ENCODE measurements around the gene PXT1. TPM values are rescaled to one million over a fixed set of nuclear protein-coding genes. Genes with fewer than 3 reads are reported as not detected.
A peak's percentile ranks its signal among the peaks of the same experiment; 100 is the strongest.

Gene PXT1
- total RNA-seq, 2 experiments from 2014 or later = 0.25 TPM; not detected in 1

DNA sequence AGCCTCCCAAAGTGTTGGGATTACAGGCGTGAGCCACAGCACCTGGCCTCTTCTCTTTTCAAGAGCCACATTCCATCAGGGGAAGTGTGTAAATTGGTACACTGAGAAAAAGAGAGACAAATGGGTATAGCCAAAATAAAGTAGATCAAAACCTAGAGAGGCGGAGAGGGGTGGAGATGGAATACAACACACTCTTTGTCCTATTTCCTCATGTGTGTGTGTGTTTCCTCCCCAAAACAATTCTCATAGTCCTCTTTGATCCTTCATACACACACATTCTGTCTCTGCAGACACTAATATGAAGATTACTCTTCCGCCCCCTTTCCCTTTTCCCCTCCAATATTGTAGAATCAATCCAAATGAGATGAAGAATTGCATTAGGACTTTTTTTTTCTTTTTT is 16.0 kb downstream of the PXT1 start:
- no peaks in the 10 kb centered on the region for H3K9me2 ChIP-seq (ENCODE audit: insufficient read depth, low read length)
- H3K9me3 ChIP-seq (ENCODE audit: low read length) = no peaks in the 10 kb centered on the region
- H3K79me2 ChIP-seq (ENCODE audit: insufficient read depth, low read depth, low read length) = no peaks in the 10 kb centered on the region
- intact Hi-C loops (cut with micrococcal nuclease; ENCODE audit: unreplicated experiment) = no loop called here
- DNase-seq (ENCODE audit: low spot score) = no peak
- CTCF ChIA-PET (ENCODE audit: unreplicated experiment) = no interaction called here
- no peak overlapping the region for H3K4me2 ChIP-seq (ENCODE audit: low read length)
- TF ChIP-seq CTCF (conservative IDR thresholded peaks at IDR 0.05; ENCODE audit: low read length) (no peak), EZH2phosphoT487 (IDR thresholded peaks at IDR 0.05; ENCODE audit: borderline replicate concordance, low read depth, low read length) (no peak)
- H3K4me1 ChIP-seq (ENCODE audit: insufficient read depth, low read length, poor library complexity, severe bottlenecking) = peaks cover 13% of the 10 kb centered on the region
- no peaks in the 10 kb centered on the region for H3K36me3 ChIP-seq (ENCODE audit: insufficient read depth, low read length)
- H3K27ac ChIP-seq (ENCODE audit: low read depth, low read length, poor library complexity, severe bottlenecking) = no peak overlapping the region
- POLR2A ChIA-PET = no interaction called here
- no peak overlapping the region for H3K4me3 ChIP-seq (ENCODE audit: low read depth, low read length, poor library complexity, severe bottlenecking)
- BruUV-seq (replicated peaks) = no TSS peak
- H4K20me1 ChIP-seq (ENCODE audit: insufficient read depth, low read length) = no peaks in the 10 kb centered on the region
- no peak overlapping the region for H2AFZ ChIP-seq (ENCODE audit: low read length)

DNA sequence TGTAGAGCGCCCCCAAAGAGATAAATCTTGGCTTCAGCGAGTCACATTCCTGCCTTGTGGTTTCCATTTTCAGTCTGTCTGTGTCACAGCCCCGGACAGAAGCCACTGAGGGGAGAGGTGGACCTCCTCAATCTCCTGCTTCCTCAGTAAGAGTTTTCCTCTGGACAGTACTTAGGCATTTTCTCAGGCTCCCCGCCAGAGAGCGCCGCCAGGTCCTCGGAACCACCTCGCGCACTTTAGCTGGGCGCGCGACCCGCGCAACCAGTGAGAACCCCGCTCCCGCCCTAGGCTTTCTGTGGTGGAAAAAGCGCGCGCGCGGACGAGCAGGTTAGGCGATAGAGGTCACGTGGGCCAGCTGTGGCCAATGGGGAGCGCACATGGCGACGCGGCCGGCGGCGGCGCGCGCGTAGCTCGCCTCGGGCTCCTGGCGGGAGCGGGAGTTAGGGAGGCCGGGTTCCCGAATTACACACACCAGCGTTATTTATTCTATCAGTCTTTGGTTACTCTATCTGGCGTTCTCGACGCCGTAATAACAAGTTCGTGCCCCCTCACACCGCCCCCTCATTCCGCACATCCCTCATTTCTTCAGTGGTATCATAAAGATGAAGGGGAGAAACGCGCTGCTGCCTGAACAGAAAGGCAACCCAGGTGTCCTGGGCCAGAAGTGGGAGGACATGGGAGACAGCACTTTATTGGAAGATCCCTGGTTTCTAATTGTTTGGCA is 19.4 kb downstream of the PXT1 start:
- BruUV-seq (replicated peaks) = no TSS peak
- CTCF ChIA-PET (ENCODE audit: unreplicated experiment) = interaction anchor here (0.5 kb wide), 1 partner anchor 40 kb away, joined by 3 read pairs; no protein-coding TSS in a partner anchor
- Histone ChIP-seq H4K20me1 (ENCODE audit: insufficient read depth, low read length) (no peaks in the 10 kb centered on the region), H3K79me2 (ENCODE audit: insufficient read depth, low read depth, low read length) (no peaks in the 10 kb centered on the region), H3K9me3 (ENCODE audit: low read length) (no peaks in the 10 kb centered on the region), H3K27ac (ENCODE audit: low read depth, low read length, poor library complexity, severe bottlenecking) (peak overlapping the region; percentile 45), H3K4me2 (ENCODE audit: low read length) (peak overlapping the region; percentile 85), H3K36me3 (ENCODE audit: insufficient read depth, low read length) (no peaks in the 10 kb centered on the region), H3K4me1 (ENCODE audit: insufficient read depth, low read length, poor library complexity, severe bottlenecking) (peaks cover 13% of the 10 kb centered on the region), H2AFZ (ENCODE audit: low read length) (peak overlapping the region; percentile 100), H3K4me3 (ENCODE audit: low read depth, low read length, poor library complexity, severe bottlenecking) (peak overlapping the region; percentile 68), H3K9me2 (ENCODE audit: insufficient read depth, low read length) (no peaks in the 10 kb centered on the region)
- intact Hi-C loops (cut with micrococcal nuclease; ENCODE audit: unreplicated experiment) = loop anchor here (1.0 to 5.0 kb wide), 4 partner anchors 19 to 336 kb away; partner anchors contain the start of genes KCTD20, PXT1 and SRSF3
- peak; percentile 99 for DNase-seq (ENCODE audit: low spot score)
- no peak for TF ChIP-seq EZH2phosphoT487 (IDR thresholded peaks at IDR 0.05; ENCODE audit: borderline replicate concordance, low read depth, low read length)
- peak; percentile 85 for TF ChIP-seq CTCF (conservative IDR thresholded peaks at IDR 0.05; ENCODE audit: low read length)
- POLR2A ChIA-PET = interaction anchor here (0.6 to 1.4 kb wide), 8 partner anchors 9 to 156 kb away, joined by 3 to 6 read pairs (median 4); no protein-coding TSS in a partner anchor

DNA sequence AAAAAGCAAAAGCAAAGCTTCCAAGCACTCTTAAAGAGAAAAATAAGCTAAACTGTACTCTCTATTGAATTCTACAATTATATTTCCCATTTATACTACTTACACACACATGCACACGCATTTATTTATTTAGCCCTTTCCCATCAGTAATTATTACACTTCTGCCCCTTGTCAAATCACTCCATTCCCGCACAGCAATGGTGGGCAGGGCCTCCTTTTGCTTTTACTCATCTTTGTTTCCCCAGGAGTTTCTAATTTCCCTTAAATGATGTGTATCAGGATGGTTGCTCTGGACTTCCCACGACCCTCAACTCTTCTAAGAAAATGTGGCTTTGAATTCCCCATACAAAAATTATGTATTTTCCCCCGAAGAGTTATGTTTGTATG is 19.9 kb downstream of the PXT1 start:
- BruUV-seq (replicated peaks) = no TSS peak
- Histone ChIP-seq H3K4me3 (ENCODE audit: low read depth, low read length, poor library complexity, severe bottlenecking) (peak overlapping the region; percentile 68), H2AFZ (ENCODE audit: low read length) (peak overlapping the region; percentile 100), H4K20me1 (ENCODE audit: insufficient read depth, low read length) (no peaks in the 10 kb centered on the region), H3K79me2 (ENCODE audit: insufficient read depth, low read depth, low read length) (no peaks in the 10 kb centered on the region), H3K4me2 (ENCODE audit: low read length) (peak overlapping the region; percentile 76), H3K4me1 (ENCODE audit: insufficient read depth, low read length, poor library complexity, severe bottlenecking) (peaks cover 13% of the 10 kb centered on the region), H3K27ac (ENCODE audit: low read depth, low read length, poor library complexity, severe bottlenecking) (peak overlapping the region; percentile 29), H3K36me3 (ENCODE audit: insufficient read depth, low read length) (no peaks in the 10 kb centered on the region), H3K9me3 (ENCODE audit: low read length) (no peaks in the 10 kb centered on the region), H3K9me2 (ENCODE audit: insufficient read depth, low read length) (no peaks in the 10 kb centered on the region)
- TF ChIP-seq CTCF (conservative IDR thresholded peaks at IDR 0.05; ENCODE audit: low read length) (no peak), EZH2phosphoT487 (IDR thresholded peaks at IDR 0.05; ENCODE audit: borderline replicate concordance, low read depth, low read length) (no peak)
- ChIA-PET CTCF (ENCODE audit: unreplicated experiment) (interaction anchor here (0.5 kb wide), 1 partner anchor 40 kb away, joined by 3 read pairs; no protein-coding TSS in a partner anchor), POLR2A (interaction anchor here (0.6 to 1.4 kb wide), 7 partner anchors 9 to 157 kb away, joined by 3 to 4 read pairs (median 4); no protein-coding TSS in a partner anchor)
- intact Hi-C loops (cut with micrococcal nuclease; ENCODE audit: unreplicated experiment) = loop anchor here (1.0 to 5.0 kb wide), 4 partner anchors 20 to 336 kb away; partner anchors contain the start of genes KCTD20, PXT1 and SRSF3
- no peak for DNase-seq (ENCODE audit: low spot score)

All from OCI-LY7 (cell line).